ENCODE data around the gene NACAD. TPM values are rescaled to one million over a fixed set of nuclear protein-coding genes. Genes with fewer than 3 reads are reported as not detected.

Gene NACAD
- total RNA-seq, 2 donors from 2014 or later = 10.8 to 11.1 TPM

GRCh38 chr7:45102785-45103712, 14.3 kb upstream of the NACAD start:
- Histone ChIP-seq H3K4me1 (ENCODE audit: control insufficient read depth in 1 of 2, low read depth in 2 of 2) (peaks cover 0 to 3% of the 10 kb centered on the region in 2 donors), H3K9me3 (no peaks in the 10 kb centered on the region), H3K36me3 (peaks cover 82% of the 10 kb centered on the region), H3K27ac (no peak overlapping the region), H3K4me3 (no peak overlapping the region), H3K27me3 (replicated peaks; ENCODE audit: insufficient read depth) (no peaks in the 10 kb centered on the region)
- no peak for TF ChIP-seq CTCF (IDR thresholded peaks at IDR 0.05)
- ATAC-seq (ENCODE audit: insufficient number of reproducible peaks, low FRiP score, low read depth) (no peak), DNase-seq (ENCODE audit: low spot score) (no peak)

- peaks cover 72% of the 10 kb centered on the region for H3K36me3 ChIP-seq
Measured at GRCh38 chr7:45101748-45102147, 13.0 kb upstream of the NACAD start.

DNA sequence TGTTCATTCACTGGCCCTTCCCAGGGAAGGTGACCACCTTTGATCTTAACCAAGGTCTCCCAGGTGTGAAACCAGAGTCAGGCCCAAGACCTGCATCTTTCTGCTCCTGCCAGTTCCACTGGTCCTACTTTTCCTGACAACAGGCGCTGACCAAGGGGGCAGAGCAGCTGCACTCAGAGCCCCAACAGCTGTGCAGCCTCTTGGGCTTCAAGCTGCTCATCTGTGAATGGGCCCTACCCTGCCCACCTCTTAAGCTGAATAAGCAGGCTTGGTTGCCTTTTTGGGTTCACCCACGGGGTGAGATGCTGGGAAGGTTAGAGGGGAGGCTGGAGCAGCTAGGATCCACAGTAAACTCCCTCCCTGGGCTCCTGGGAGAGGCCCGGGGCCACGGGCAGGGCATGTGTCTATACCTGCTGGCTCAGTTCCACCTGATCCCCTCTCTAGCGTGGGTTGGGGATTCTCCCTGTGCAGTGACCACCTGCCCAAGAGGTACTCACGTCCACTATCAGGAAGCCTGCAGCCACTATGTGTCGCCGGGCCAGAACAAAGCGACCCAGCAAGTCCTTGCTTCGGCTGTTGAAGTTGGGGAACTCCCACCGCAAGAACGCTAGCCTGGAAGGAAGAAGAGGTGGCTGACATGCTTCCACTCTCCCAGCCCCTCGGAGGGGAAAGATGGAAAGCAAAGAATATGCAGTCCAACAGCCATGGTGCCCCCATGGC, 12.2 kb upstream of the NACAD start:
- no peak for DNase-seq (ENCODE audit: low spot score)
- H3K4me3 ChIP-seq = no peak overlapping the region
- H3K36me3 ChIP-seq = peaks cover 64% of the 10 kb centered on the region
- no peak for ATAC-seq (ENCODE audit: insufficient number of reproducible peaks, low FRiP score, low read depth)
- H3K9me3 ChIP-seq = no peaks in the 10 kb centered on the region
- TF ChIP-seq CTCF (IDR thresholded peaks at IDR 0.05) = no peak
- no peaks in the 10 kb centered on the region for H3K27me3 ChIP-seq (replicated peaks; ENCODE audit: insufficient read depth)
- H3K27ac ChIP-seq = no peak overlapping the region
- H3K4me1 ChIP-seq (ENCODE audit: control insufficient read depth in 1 of 2, low read depth in 2 of 2) = no peaks in the 10 kb centered on the region

More at GRCh38 chr7:45101748-45102147, 13.0 kb upstream of the NACAD start:
- no peak for ATAC-seq (ENCODE audit: insufficient number of reproducible peaks, low FRiP score, low read depth)
- no peak overlapping the region for H3K27ac ChIP-seq
- H3K4me3 ChIP-seq = no peak overlapping the region
- H3K9me3 ChIP-seq = no peaks in the 10 kb centered on the region
- H3K4me1 ChIP-seq (ENCODE audit: control insufficient read depth in 1 of 2, low read depth in 2 of 2) = no peaks in the 10 kb centered on the region
- DNase-seq (ENCODE audit: low spot score) = no peak
- no peak for TF ChIP-seq CTCF (IDR thresholded peaks at IDR 0.05)
- no peaks in the 10 kb centered on the region for H3K27me3 ChIP-seq (replicated peaks; ENCODE audit: insufficient read depth)

DNA sequence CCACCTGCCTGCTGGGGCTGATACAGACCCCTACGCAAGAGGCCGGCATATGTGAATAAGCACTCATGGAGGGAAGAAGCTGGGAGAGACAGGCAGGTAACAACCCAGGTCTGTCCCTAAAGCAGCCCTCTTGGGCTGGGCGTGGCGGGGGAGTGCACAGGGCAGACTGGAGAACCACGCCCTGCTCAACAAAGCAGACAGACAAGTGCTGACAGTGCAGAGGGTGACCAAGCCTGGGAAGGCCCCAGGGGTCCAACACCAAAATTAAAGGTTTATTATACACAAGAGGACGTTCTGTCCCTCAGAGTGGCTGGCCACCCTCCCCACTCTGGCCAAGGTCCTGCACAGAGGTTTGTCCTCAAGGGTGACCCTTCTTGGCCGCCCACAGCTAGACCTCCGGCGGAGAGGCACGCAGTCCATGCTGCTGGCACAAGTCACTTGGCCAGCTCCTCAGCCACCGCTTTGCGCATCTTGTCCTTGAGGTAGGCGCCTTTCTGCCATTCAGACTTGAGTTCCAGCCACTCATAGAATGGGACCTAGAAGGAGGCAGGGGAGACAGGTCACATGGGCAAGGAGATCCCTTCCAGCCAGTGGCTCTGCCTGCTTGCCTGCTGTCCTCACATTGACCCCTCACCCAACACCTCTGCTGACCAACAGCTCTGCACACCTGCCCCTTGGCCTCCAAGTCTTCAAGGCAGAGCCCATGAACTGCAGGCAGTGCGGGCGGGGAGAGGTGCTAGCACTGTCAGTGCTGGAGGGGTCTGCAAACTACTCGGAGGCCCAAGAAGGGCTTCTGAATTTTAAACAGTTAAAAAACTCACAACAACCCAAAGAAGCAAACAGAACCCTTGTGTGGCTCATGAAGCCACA, 11.4 kb upstream of the NACAD start:
- no peak for DNase-seq (ENCODE audit: low spot score)
- no peak overlapping the region for H3K4me3 ChIP-seq
- TF ChIP-seq CTCF (IDR thresholded peaks at IDR 0.05) = no peak
- no peaks in the 10 kb centered on the region for H3K4me1 ChIP-seq (ENCODE audit: control insufficient read depth in 1 of 2, low read depth in 2 of 2)
- ATAC-seq (ENCODE audit: insufficient number of reproducible peaks, low FRiP score, low read depth) = no peak
- no peaks in the 10 kb centered on the region for H3K27me3 ChIP-seq (replicated peaks; ENCODE audit: insufficient read depth)
- no peaks in the 10 kb centered on the region for H3K9me3 ChIP-seq
- peaks cover 56% of the 10 kb centered on the region for H3K36me3 ChIP-seq
- no peak overlapping the region for H3K27ac ChIP-seq

Data from thoracic aorta (tissue), 2 donors.